GM21423 (cell line): ENCODE results near the gene APCS.

Experiments used
- ATAC-seq: cut with Tn5 transposase; IDR thresholded peaks from one replicate; pipeline ENCODE4 v1.9.1; 2021; ENCODE audit warnings: mild to moderate bottlenecking, moderate library complexity; ENCODE audit not compliant: unreplicated experiment

The APCS gene, protein sequence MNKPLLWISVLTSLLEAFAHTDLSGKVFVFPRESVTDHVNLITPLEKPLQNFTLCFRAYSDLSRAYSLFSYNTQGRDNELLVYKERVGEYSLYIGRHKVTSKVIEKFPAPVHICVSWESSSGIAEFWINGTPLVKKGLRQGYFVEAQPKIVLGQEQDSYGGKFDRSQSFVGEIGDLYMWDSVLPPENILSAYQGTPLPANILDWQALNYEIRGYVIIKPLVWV

DNA sequence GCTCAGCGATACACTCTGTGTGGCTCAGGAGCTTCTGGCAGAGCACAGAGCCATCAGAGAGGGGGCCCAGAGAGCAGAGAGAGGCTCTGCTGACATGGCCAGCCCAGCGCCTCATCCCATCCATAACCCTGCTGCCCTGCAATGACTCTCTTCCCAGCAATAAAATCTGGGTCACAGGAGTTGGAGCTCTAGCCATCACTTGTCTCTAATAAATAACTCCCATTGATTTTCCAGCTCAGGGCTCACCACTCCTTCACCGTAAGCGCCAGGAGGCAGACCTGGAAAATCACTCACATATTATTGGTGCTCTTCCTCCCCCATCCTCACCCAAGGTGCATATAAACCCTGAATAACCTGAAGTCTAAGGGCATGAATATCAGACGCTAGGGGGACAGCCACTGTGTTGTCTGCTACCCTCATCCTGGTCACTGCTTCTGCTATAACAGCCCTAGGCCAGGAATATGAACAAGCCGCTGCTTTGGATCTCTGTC lies at the start of gene APCS:
TSS of gene APCS (plus strand) at position 366 of the 491 bp plus-strand sequence. CDS start at position 462, 96 bp downstream.
- no peak for ATAC-seq

DNA sequence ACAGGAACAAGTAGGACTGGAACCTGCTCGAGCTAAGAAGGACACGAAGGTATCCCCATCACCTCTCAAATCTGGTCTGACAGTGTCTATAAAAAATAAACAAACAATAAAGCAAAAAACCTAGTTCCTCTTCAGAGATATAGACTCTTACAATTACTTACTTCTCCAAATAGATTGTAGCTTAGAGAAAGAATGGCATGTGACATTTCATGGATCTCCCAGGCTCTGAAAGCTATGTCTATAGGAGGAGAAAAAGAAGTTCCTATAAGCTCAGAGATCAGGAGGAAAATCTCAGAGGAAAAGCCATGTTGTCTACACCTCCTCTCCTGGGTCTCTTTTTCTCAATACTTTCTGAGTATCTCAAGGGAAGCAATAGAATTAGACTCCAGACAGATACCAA lies 39.5 kb upstream of the APCS start:
- ATAC-seq: no peak

DNA sequence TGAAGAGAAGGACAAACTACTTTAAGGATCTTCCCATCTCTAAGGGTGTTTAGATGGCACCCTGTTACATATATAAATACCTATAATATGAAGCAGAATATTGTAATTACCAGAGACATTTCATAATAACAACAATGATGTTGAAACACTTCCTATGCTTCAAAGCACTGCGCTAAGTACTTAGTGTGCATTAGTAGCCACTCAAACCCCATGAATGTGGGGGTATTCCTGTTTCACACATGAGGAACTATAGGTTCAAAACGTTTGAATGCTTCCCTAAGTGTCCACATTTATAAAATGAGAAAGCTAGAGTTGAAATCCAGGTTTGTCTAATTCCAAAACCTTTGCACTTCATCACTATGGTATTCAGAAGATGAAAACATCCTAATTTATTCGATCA lies 33.4 kb upstream of the APCS start:
- ATAC-seq: no peak

DNA sequence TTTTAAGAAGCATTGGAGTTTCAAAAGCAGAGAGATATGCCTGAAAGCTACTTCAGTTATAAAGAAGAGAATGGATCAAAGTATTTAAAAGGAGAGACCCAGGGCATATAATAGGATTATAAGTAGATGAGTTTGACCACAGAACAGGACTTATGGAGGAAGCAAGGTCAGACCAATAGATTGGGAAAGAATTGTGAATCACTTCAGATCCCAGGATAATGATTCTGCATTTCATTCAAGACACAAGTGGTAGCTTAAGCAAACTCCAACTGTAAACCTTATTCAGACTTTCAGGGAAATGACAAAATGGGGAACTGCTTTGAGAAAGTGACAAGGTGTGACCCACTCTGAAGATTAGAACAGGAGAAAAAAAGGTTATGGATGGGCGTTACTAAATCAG lies 32.9 kb upstream of the APCS start:
- no peak for ATAC-seq

DNA sequence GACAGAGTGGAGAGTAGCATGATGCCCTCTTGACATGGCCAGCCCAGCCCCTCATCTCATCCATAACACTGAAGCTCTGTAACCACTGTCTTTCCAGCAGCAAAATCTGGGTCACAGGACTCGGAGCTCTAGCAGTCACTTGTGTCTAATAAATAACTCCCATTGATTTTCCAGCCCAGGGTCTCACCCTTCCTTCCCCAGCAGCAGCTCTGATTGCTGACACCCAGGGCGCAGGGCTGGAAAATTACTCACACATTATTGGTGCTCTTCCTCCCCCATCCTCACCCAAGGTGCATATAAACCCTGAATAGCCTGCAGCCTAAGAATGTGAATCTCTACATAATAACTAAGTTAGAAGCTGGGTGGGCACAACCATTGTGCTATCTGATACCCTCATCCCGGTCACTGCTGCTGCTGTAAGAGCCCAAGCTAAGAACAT lies 30.7 kb upstream of the APCS start:
- ATAC-seq: no peak

DNA sequence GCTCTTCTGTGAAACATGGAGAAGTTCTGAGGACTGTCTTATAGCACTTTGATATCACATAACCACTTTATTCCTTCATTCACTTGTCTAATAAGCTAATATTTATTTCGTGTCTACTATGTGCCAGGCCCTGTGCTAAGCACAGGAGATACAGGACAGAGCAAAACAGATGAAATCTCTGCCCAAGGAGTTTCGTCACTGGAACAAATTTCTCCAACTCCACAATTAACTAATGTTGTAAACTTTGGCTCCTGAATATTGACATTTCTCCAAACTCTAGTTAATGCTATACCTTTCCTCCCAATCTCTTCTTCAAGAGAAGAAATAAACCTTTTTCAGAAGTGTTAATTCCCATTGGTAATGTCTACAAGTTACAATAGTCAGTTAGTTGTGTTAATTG lies 27.0 kb upstream of the APCS start:
- ATAC-seq: no peak

DNA sequence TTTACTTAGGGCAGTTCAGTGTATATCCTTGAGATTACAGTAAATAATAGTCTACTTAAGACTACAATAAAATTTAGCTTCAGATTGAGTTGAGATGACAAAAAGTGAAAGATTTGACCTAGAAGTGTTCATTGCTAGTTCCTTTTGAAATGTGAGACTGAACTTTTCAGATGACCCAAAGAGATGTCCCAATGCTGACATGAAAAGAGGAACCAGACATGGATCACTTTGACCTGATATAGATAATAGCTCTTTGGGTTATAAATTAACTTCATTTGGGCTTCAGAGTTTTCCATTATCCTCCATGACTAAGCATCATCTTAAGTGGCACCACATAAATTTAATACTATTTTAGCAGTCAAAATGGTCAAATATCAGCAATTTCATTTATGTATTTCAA lies 26.1 kb upstream of the APCS start:
- ATAC-seq: no peak

DNA sequence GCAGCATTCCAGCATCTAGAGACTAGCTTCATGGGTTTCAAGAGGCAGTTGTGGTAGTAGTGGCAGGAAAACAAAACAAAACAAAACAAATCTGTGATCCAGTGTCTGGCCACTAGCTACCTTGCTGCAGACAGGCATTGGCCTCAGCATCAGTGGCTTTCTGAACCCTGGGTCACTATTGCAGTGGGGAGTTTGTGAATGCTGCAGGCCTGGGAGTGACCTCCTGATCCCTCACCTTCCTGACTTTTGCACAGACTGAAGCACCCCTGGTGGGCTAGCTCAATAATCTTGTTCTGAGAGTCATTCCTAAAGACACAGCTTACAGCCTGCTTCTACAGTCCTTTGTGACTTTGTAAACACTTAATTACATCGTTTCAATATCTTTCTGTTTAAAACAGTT lies 24.9 kb upstream of the APCS start:
- no peak for ATAC-seq

DNA sequence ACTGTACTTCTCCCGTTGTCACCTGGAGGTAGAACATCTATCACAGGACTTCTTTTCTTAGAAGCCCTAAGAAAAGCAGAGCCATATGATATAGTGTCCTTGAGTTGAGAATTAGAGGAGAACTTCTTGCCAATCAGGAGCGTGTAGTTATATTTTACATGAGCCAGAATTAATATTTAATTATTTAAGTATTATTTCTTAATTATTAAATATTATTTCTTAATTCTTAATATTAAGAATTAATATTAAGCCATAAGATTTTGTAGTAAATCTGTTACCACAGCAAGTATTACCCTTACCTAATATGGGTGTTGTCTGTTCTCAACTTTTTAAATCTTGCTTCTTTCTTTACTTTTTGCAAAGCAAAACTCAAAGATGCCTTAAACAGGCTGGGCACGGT lies 10.2 kb upstream of the APCS start:
- no peak for ATAC-seq

DNA sequence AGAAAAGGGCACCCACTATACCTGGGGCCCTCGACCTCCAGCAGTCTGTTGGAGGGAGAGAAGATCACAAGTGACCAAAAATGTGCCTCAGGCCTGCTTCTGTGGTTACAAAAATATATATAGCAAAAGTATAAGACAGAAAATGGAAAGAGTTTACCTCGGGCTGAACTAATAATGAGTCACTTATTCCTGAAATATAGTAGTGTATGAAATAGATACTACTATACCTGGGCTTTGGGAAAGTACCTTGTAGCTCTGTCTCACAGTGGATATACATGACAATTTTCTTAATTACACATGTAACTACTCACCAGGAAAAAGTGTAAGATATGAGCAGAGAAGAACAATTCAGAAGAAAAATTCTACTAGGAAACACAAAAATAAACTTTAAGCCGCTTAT lies 7.3 kb upstream of the APCS start:
- ATAC-seq: no peak

DNA sequence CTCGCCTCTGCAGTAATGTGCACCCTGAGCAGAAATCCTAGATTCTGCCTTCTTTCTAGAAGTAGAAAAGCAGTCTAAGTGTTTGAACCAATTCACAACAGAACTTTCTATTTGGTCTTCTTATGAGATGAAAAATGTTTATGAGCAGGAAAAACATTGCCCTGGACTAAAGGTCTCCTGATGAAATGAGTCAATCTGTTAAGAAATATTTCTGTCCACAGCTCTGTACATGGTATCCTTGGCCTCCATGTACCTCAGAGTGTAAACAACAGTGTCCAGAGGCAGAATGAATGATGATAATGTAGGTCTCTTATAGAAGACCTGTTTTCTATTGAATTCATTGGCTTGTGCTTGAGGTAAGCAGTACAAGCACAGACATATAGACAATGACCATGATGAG lies 6.2 kb upstream of the APCS start:
- ATAC-seq: no peak

DNA sequence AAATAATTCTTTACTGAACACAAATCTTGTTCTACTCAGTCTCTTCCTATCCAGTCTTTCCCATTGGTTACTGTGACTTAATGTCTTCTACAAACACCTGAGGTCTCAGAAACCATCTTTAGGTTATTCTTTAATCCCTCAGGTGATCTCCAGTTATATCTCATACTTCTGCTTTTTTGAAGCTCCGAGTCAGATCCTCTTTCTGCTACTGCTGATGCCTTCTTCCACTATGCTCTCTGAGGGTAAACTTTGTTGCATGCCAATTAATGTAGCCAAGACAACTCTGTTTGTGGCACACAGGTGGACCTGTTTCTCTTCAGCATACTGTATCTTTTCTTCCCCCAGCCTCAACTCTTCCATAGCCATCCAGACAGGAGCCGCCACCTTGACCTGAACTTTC lies 3.1 kb upstream of the APCS start:
- ATAC-seq: no peak

DNA sequence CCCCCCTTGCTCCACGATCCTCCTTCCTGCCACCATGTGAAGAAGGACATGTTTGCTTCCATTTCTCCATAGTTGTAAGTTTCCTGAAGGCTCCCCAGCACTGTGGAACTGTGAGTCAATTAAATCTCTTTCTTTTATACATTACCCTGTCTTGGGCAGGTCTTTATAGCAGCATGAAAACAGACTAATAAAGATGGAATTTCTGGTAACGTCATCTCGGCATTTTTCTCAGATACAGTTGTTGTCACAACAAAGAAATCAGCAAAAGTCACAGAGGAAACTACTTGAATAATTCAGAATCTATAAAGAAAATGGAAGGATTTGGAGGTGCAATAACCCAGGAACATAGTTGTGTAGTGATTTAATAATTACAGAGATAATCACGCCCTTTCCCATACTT lies 4.4 kb downstream of the APCS start:
- ATAC-seq: no peak

DNA sequence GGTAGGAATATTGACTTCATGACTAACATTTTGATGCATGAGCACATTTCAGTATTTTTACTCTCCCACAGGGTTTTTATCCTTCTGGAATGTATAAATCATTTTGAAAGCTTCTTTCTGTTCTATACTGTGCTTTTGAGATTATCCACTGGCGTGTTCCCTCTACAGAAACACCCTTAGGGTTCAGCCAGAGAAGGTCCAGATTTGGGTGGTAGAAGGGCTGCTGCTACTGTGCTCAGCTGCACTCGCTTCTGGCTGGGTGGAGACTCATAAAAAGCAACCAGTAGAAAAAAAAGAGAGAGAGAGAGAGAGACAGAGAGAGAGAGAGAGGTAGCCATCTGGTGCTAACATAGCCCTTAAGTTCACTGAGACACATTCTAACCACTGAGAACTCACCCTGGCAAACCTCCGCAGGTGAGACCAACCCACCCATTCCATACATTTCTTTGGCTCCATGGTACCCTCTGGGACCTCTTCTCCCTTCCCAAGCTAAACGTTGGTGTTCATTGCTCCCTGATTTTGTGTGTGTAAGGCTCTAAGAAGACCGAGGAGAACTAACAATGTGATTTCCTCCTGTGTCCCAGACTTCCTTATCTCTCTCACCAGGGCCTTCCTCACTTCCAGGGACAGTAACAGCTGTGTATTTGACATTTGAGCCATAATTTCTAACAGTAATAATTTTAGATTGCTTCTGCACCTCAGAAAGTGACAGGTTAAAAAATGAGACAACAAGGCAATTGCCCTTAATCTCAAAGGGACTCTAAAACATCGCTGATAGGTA lies 7.2 kb downstream of the APCS start:
- no peak for ATAC-seq

DNA sequence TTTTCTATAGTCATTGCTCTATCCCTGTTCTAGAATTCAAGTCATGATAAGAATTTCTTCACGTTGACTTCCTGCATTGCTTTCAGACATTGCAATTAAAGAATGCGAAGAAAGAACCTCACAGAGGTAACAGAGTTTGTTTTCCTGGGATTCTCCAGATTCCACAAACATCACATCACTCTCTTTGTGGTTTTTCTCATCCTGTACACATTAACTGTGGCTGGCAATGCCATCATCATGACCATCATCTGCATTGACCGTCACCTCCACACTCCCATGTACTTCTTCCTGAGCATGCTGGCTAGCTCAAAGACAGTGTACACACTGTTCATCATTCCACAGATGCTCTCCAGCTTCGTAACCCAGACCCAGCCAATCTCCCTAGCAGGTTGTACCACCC lies 10.6 kb downstream of the APCS start:
- no peak for ATAC-seq

DNA sequence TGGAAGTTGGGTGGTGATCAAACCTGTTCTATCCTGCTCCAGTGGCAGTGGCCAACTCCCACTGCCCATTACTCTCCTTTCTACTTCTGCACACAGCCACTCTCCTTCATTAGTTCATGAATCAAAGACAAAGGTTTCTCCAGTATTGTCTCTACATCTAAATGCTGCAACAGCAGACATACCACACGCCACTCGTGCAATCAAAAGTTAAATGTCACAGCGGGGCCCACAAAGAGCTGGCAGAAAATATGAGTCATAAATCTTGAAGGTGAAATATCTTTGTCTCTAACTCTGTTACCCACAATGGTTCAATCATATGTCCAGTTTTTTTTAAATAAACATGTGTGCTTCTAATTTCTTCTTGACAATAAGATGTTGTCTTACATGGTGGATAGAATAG lies 13.3 kb downstream of the APCS start:
- ATAC-seq: no peak

DNA sequence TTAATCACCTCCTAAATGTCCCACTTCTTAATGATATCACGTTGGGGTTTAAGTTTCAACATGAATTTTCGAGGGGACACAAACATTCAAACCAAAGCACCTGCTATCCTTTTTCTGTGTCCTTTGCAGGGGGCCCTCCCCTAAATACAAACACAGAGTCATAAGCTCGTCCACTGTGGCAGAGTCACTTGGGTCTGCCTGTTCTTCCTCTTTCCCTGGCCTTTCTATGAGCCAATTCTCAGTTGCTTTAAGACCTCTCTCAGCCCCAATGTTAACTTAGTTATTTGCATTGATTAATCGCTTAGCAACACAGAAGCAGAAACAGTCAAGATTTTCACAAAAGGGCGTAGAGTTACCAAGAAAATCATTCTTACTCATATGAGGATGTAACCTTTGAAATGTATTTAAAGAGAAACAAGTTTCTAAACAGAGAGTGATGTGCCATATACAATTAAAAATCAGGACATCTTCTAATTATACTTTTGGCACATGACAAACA lies 14.9 kb downstream of the APCS start:
- ATAC-seq: no peak

DNA sequence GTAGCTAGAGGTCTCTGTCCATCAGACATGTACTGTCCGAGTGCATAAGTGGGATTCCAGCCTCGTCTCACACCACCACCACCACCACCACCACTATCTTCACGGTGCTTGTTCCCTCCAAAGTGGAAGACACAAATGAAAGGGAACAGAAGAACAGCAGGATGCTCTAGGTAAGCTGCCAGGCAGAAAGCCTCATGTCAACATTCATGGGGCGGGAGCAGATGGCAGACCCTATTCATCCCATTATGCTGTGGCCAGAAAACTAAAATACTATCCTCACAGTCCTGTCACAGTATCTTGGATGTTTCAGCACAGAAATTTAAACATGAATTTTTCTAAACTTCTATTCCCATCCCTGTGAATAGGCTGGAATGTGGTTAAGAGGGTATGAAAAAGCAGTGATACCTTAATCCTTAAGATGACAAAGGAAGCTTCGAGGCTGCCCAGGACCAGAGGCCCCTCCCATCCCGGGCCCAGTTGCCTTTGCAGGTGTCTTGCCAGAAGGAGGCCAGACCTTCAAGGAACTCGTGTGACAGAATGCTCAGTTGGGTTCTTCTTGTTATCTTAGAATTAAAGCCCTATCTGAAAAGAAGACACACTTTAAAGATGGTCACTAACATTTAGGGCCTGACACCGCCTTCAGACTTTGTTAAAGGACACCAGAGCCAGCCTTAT lies 24.7 kb downstream of the APCS start:
- ATAC-seq: no peak

DNA sequence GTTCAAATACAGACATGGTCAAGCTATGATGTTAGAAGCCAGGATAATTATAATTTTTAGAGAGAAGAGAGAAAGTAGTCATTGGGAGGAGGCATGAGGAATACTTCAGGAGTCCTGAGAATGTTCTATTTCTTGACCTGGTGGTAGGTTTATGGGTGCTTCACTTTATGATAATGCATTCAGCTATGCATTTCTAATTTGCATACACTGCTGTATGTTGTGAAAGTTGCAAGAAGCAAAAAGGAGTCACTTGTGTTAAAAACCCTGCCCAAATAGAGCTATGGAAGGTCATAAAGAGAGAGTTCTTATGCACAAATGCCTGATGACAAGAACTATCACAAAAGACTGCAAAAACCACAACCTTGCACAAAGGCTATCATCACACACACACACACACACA lies 45.3 kb downstream of the APCS start:
- ATAC-seq: no peak
